ENCODE results near the gene ING3.

The ING3 gene

DNA sequence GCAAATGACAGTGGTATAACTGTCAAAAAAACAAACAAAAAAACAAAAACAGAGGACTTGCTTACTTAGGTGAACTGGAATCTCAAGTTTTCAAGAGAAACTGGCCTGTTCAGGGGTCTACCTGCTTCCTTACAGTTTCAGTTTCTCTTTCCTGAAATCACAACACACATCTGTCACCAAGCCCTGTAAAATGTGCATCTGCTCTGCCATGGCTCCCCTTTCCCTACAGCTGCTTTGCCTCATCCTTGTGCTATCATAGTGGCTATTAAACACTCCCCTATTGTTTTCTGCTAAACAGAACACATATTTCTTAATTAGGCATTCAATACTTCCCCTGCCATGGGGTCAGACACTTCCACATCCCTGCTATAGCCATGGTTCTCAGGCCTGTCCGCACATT lies 75.6 kb downstream of the ING3 start:
- Histone ChIP-seq H3K79me2 (ENCODE audit: insufficient read depth, low read length) (no peaks in the 10 kb centered on the region), H3K9ac (ENCODE audit: low read length) (no peak overlapping the region), H2AFZ (ENCODE audit: low read depth, low read length, severe bottlenecking) (no peak overlapping the region)

DNA sequence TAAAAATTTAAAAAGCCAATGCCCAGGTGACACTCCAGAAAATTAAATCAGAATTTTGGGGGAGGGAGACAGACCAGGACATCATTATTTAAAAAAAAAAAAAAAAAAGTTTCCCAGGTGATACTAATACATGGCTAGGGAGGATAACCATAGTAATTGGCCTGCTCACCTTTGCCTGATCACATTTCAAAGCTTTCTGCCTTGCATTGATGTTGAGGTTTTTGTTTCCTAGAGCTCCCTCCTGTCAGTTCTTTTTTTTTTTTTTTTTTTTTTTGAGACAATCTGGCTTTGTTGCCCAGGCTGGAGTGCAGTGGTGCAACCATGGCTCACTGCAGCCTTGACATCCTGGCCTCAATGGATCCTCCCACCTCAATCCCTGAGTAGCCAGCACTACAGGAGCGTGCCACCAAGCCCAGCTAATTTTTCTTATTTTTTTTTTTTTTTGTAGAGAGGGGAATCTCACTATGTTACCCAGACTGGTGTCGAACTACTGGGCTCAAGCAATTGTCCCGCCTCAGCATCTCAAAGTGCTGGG lies 76.1 kb downstream of the ING3 start:
- Histone ChIP-seq H3K27me3 (ENCODE audit: low read length) (no peaks in the 10 kb centered on the region), H3K79me2 (ENCODE audit: insufficient read depth, low read length) (no peaks in the 10 kb centered on the region), H4K20me1 (ENCODE audit: low read depth, low read length) (no peaks in the 10 kb centered on the region), H3K9me2 (replicated peaks; ENCODE audit: insufficient read depth, low read length) (no peaks in the 10 kb centered on the region), H3K4me3 (ENCODE audit: insufficient read depth, low read length, poor library complexity, severe bottlenecking) (no peak overlapping the region), H3K4me2 (ENCODE audit: low read depth, low read length, poor library complexity, severe bottlenecking) (no peak overlapping the region), H3F3A (ENCODE audit: insufficient read depth) (no peaks in the 10 kb centered on the region), H2AFZ (ENCODE audit: low read depth, low read length, severe bottlenecking) (no peak overlapping the region), H3K36me3 (ENCODE audit: low read length) (no peaks in the 10 kb centered on the region), H3K9ac (ENCODE audit: low read length) (no peak overlapping the region), H3K9me3 (ENCODE audit: insufficient read depth, low read length) (no peaks in the 10 kb centered on the region), H3K27ac (ENCODE audit: low read depth, low read length) (no peak overlapping the region)
- TF ChIP-seq, protein P1, sequence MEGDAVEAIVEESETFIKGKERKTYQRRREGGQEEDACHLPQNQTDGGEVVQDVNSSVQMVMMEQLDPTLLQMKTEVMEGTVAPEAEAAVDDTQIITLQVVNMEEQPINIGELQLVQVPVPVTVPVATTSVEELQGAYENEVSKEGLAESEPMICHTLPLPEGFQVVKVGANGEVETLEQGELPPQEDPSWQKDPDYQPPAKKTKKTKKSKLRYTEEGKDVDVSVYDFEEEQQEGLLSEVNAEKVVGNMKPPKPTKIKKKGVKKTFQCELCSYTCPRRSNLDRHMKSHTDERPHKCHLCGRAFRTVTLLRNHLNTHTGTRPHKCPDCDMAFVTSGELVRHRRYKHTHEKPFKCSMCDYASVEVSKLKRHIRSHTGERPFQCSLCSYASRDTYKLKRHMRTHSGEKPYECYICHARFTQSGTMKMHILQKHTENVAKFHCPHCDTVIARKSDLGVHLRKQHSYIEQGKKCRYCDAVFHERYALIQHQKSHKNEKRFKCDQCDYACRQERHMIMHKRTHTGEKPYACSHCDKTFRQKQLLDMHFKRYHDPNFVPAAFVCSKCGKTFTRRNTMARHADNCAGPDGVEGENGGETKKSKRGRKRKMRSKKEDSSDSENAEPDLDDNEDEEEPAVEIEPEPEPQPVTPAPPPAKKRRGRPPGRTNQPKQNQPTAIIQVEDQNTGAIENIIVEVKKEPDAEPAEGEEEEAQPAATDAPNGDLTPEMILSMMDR (IDR thresholded peaks at IDR 0.05; ENCODE audit: insufficient read depth, low read length, poor library complexity, severe bottlenecking), result no peak
- no peak for TF ChIP-seq EZH2phosphoT487 (conservative IDR thresholded peaks at IDR 0.05; ENCODE audit: low read length)

More for the DNA sequence above, 75.6 kb downstream of the ING3 start:
- Histone ChIP-seq H3K4me3 (ENCODE audit: insufficient read depth, low read length, poor library complexity, severe bottlenecking) (no peak overlapping the region), H3K27ac (ENCODE audit: low read depth, low read length) (no peak overlapping the region), H3K9me3 (ENCODE audit: insufficient read depth, low read length) (no peaks in the 10 kb centered on the region), H3K36me3 (ENCODE audit: low read length) (no peaks in the 10 kb centered on the region), H4K20me1 (ENCODE audit: low read depth, low read length) (no peaks in the 10 kb centered on the region), H3F3A (ENCODE audit: insufficient read depth) (no peaks in the 10 kb centered on the region), H3K4me2 (ENCODE audit: low read depth, low read length, poor library complexity, severe bottlenecking) (no peak overlapping the region), H3K27me3 (ENCODE audit: low read length) (no peaks in the 10 kb centered on the region), H3K9me2 (replicated peaks; ENCODE audit: insufficient read depth, low read length) (no peaks in the 10 kb centered on the region)
- TF ChIP-seq, protein P1 (IDR thresholded peaks at IDR 0.05; ENCODE audit: insufficient read depth, low read length, poor library complexity, severe bottlenecking), result no peak
- no peak for TF ChIP-seq EZH2phosphoT487 (conservative IDR thresholded peaks at IDR 0.05; ENCODE audit: low read length)
